Testis (tissue), 3 donors: ENCODE results near the gene OCLN. TPM values are rescaled to one million over a fixed set of nuclear protein-coding genes. Genes with fewer than 3 reads are reported as not detected.
"Not testable (repeated sequence)": the region's sequence is repeated elsewhere in the genome, so short reads cannot be mapped to it uniquely, and the experiment has no call there.

Source experiments
- DNase-seq: peaks from one replicate; pipeline ENCODE4 v3.0.0-alpha.2; 2019
- H3K27ac ChIP-seq, 2 donors: fragments of 200-600 bp; sonication (generic); one replicate each; pipeline ENCODE4 v1.5.1; 2019
- H3K27me3 ChIP-seq: fragments of 200-600 bp; sonication (generic); one replicate; pipeline ENCODE4 v1.5.1; 2019
- H3K36me3 ChIP-seq: fragments of 200-600 bp; sonication (generic); one replicate; pipeline ENCODE4 v1.5.1; 2017; ENCODE audit warnings: low read depth; ENCODE audit errors: missing control alignments
- H3K4me1 ChIP-seq: fragments of 200-600 bp; sonication (generic); one replicate; pipeline ENCODE4 v1.5.1; 2019
- H3K4me3 ChIP-seq, 2 donors: fragments of 200-600 bp; sonication (generic); one replicate each; pipeline ENCODE4 v1.5.1; 2017 to 2019
- H3K9me3 ChIP-seq: fragments of 200-600 bp; sonication (generic); one replicate; pipeline ENCODE4 v1.5.1; 2017
- POLR2A ChIP-seq: fragments of 450-650 bp; IDR thresholded peaks from one replicate; pipeline ENCODE4 v1.6.1; 2017; ENCODE audit warnings: antibody characterized with exemption, mild to moderate bottlenecking, moderate library complexity
- WGBS, 2 donors: methylation state at CpG; one replicate each; pipeline ENCODE4 v1.1.5; 2018; 5-methylcytosine and 5-hydroxymethylcytosine counted together
- intact Hi-C: fragments of 100-400 bp; cut with DNase I; formaldehyde crosslinking; loops from one replicate; pipeline ENCODE4 v1.15.1; 2023; ENCODE audit warnings: low total_unique reads
- polyA plus RNA-seq: library from polyadenylated mRNA; stranded (reverse); fragments of 350-450 nt; fragmentation: Illumina TruSeq; extraction: RNeasy Lipid Tissue Mini Kit (QIAGEN cat#74804); gene quantifications from one replicate; pipeline ENCODE4 v1.2.3, GENCODE V29; 2014; ENCODE audit warnings: low read depth, low replicate concordance; ENCODE audit not compliant: insufficient read depth
- total RNA-seq, 2 donors: library from RNA; depleted of rRNA; stranded (reverse); fragments of >200 nt; gene quantifications; one replicate each; pipeline ENCODE4 v1.2.3, GENCODE V29; 2016
- TF ChIP-seq, protein P1 (sequence below), 3 experiments: fragments of 450-650 bp in 2 of 3; fragments of 200-600 bp in 1 of 3; sonication (generic) in 1 of 3; IDR thresholded peaks; one replicate each; pipeline ENCODE4 v1.5.1; 2016 to 2019; ENCODE audit warnings: antibody characterized with exemption in 3 of 3, mild to moderate bottlenecking in 2 of 3, moderate library complexity in 1 of 3

The OCLN gene
- total and polyA plus RNA-seq, 3 donors from 2014 or later = 9.2 to 16.0 (median 14.9) TPM

DNA sequence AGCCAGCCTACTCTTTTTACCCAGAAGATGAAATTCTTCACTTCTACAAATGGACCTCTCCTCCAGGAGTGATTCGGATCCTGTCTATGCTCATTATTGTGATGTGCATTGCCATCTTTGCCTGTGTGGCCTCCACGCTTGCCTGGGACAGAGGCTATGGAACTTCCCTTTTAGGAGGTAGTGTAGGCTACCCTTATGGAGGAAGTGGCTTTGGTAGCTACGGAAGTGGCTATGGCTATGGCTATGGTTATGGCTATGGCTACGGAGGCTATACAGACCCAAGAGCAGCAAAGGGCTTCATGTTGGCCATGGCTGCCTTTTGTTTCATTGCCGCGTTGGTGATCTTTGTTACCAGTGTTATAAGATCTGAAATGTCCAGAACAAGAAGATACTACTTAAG lies 16.6 kb downstream of the OCLN start:
- H3K27ac ChIP-seq = no peak overlapping the region
- intact Hi-C loops = no loop called here
- H3K36me3 ChIP-seq = no peaks in the 10 kb centered on the region
- no peak overlapping the region for H3K4me3 ChIP-seq
- H3K4me1 ChIP-seq = no peaks in the 10 kb centered on the region
- no peaks in the 10 kb centered on the region for H3K9me3 ChIP-seq
- H3K27me3 ChIP-seq = no peaks in the 10 kb centered on the region
- TF ChIP-seq, protein P1, sequence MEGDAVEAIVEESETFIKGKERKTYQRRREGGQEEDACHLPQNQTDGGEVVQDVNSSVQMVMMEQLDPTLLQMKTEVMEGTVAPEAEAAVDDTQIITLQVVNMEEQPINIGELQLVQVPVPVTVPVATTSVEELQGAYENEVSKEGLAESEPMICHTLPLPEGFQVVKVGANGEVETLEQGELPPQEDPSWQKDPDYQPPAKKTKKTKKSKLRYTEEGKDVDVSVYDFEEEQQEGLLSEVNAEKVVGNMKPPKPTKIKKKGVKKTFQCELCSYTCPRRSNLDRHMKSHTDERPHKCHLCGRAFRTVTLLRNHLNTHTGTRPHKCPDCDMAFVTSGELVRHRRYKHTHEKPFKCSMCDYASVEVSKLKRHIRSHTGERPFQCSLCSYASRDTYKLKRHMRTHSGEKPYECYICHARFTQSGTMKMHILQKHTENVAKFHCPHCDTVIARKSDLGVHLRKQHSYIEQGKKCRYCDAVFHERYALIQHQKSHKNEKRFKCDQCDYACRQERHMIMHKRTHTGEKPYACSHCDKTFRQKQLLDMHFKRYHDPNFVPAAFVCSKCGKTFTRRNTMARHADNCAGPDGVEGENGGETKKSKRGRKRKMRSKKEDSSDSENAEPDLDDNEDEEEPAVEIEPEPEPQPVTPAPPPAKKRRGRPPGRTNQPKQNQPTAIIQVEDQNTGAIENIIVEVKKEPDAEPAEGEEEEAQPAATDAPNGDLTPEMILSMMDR (IDR thresholded peaks at IDR 0.05) = no peak
- no peak for TF ChIP-seq POLR2A
- WGBS, 2 donors = 95% methylated on average over 6 of the region's 6 CpGs
- no peak for DNase-seq

- 81 to 87% methylated on average over 2 of the region's 2 CpGs for WGBS, 2 donors
- DNase-seq = no peak
- H3K9me3 ChIP-seq = no peaks in the 10 kb centered on the region
- intact Hi-C loops = no loop called here
- no peak for TF ChIP-seq POLR2A
- TF ChIP-seq, protein P1 (IDR thresholded peaks at IDR 0.05) = no peak
- H3K4me1 ChIP-seq = no peaks in the 10 kb centered on the region
- no peak overlapping the region for H3K27ac ChIP-seq
- no peak overlapping the region for H3K4me3 ChIP-seq
- no peaks in the 10 kb centered on the region for H3K27me3 ChIP-seq
- no peaks in the 10 kb centered on the region for H3K36me3 ChIP-seq
Observed at GRCh38 chr5:69510694-69511093, 18.1 kb downstream of the OCLN start.

DNA sequence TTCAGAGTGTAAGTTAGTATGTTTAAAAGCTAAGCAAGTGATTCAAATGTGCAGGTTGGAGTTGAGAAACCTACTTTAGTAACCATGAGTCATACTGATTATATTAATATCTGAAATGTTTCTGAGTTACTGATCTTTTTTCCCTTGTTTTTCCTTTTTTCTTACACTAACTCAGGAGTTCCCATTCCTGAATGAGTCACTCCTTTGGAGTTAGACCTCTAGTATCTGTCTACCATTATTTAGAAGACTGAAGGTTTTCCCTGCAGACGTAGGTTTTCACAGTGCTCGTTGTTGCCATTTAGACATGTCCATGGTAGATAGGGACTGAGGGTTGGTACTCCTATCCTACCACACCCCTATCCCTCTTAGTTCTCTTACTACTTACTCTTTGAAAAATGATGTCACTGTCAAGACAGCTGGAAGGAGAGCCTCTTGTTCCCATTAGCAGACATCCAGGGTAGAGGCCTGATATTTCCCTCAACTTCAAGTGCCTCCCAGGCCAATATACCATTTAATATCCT lies 20.2 kb downstream of the OCLN start:
- Histone ChIP-seq H3K9me3 (no peaks in the 10 kb centered on the region), H3K4me3 (no peak overlapping the region), H3K27me3 (no peaks in the 10 kb centered on the region), H3K4me1 (no peaks in the 10 kb centered on the region), H3K36me3 (no peaks in the 10 kb centered on the region), H3K27ac (no peak overlapping the region)
- intact Hi-C loops = no loop called here
- no peak for DNase-seq
- no peak for TF ChIP-seq POLR2A
- WGBS, 2 donors = 88% methylated on average over 2 of the region's 2 CpGs

DNA sequence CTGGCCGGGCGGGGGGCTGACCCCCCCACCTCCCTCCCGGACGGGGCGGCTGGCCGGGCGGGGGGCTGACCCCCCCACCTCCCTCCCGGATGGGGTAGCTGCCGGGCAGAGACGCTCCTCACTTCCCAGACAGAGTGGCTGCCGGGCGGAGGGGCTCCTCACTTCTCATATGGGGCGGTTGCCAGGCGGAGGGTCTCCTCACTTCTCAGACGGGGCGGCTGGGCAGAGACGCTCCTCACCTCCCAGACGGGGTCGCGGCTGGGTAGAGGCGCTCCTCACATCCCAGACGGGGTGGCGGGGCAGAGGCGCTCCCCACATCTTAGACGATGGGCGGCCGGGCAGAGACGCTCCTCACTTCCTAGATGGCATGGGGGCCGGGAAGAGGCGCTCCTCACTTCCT lies 23.0 kb downstream of the OCLN start:
- DNase-seq, H3K27me3 ChIP-seq, H3K4me3 ChIP-seq, H3K4me1 ChIP-seq, H3K36me3 ChIP-seq, intact Hi-C loops, H3K9me3 ChIP-seq, H3K27ac ChIP-seq: not testable (repeated sequence)
- WGBS, 2 donors = no CpG with 5 or more reads among the region's 30 CpGs

GRCh38 chr5:69516769-69517168 lies 24.2 kb downstream of the OCLN start:
- H3K27ac ChIP-seq = no peak overlapping the region
- DNase-seq = no peak
- H3K4me3 ChIP-seq = no peak overlapping the region
- no peaks in the 10 kb centered on the region for H3K9me3 ChIP-seq
- intact Hi-C loops = no loop called here
- H3K27me3 ChIP-seq = no peaks in the 10 kb centered on the region
- WGBS, 2 donors = 94 to 96% methylated on average over 1 of the region's 1 CpG
- H3K36me3 ChIP-seq = no peaks in the 10 kb centered on the region
- TF ChIP-seq POLR2A = no peak
- TF ChIP-seq, protein P1 (IDR thresholded peaks at IDR 0.05) = no peak
- peaks cover 4% of the 10 kb centered on the region for H3K4me1 ChIP-seq

DNA sequence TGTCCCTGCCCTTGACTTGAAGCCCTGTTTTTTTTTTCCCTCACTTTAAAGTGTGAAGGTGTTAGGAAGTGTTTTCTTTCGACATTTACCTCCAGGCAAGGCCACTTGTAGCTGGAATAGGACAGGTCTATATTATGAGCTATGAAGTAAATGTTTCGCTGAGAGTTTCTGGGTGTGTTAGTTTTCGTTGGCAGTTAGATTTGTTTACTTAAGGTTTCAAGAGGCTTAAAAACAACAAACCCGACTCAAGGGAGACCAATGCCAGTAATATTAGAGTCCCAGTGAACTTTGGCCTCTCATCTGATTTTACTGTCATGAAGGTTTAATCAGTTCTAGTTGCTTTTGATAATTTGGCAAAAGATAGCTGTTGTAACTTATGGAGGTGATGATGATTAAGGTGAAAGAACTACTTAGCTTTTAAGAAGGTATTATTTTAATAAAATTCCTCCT lies 25.2 kb downstream of the OCLN start:
- Histone ChIP-seq H3K36me3 (no peaks in the 10 kb centered on the region), H3K27ac (no peak overlapping the region), H3K4me3 (no peak overlapping the region), H3K27me3 (no peaks in the 10 kb centered on the region), H3K9me3 (no peaks in the 10 kb centered on the region), H3K4me1 (peaks cover 4% of the 10 kb centered on the region)
- intact Hi-C loops = no loop called here
- no peak for DNase-seq
- TF ChIP-seq, protein P1 (IDR thresholded peaks at IDR 0.05) = no peak
- TF ChIP-seq POLR2A = no peak
- WGBS, 2 donors = 42 to 49% methylated on average over 4 of the region's 4 CpGs
